HEK293T (cell line): ENCODE results near the gene PPARA.
A peak's percentile ranks its signal among the peaks of the same experiment; 100 is the strongest.

ENCODE experiments used
- CTCF ChIA-PET: fragments of 350-600 bp; formaldehyde crosslinking; extraction: SDS; loops from one replicate; lab custom pipeline; 2021; ENCODE audit warnings: antibody characterized with exemption, inconsistent platforms; lab: Yijun Ruan, JAX
- POLR2A ChIA-PET: fragments of 350-600 bp; formaldehyde crosslinking; extraction: SDS; loops from one replicate; lab custom pipeline; 2020; ENCODE audit warnings: antibody characterized with exemption, inconsistent platforms; lab: Yijun Ruan, JAX
- DNase-seq: peaks from one replicate; pipeline ENCODE4 v3.0.0; 2012; ENCODE audit warnings: mixed read lengths; ENCODE audit errors: extremely low spot score
- ARNT ChIP-seq: fragments of 450-650 bp; IDR thresholded peaks from 2 replicates; pipeline ENCODE4 v1.6.1; 2017; ENCODE audit warnings: mild to moderate bottlenecking
- BHLHE40 ChIP-seq: fragments of 450-650 bp; IDR thresholded peaks from 2 replicates; pipeline ENCODE4 v1.6.1; 2016; ENCODE audit warnings: mild to moderate bottlenecking, moderate library complexity, borderline replicate concordance
- CTBP1 ChIP-seq: fragments of 450-650 bp; IDR thresholded peaks from 2 replicates; pipeline ENCODE4 v1.6.1; 2016; ENCODE audit warnings: borderline replicate concordance
- ELF4 ChIP-seq: fragments of 450-650 bp; IDR thresholded peaks from 2 replicates; pipeline ENCODE4 v1.6.1; 2017; ENCODE audit warnings: antibody characterized with exemption
- FOXA1 ChIP-seq: fragments of 450-650 bp; IDR thresholded peaks from 2 replicates; pipeline ENCODE4 v1.6.1; 2016; ENCODE audit warnings: mild to moderate bottlenecking
- FOXK2 ChIP-seq: fragments of 450-650 bp; IDR thresholded peaks from 2 replicates; pipeline ENCODE4 v1.6.1; 2016; ENCODE audit warnings: mild to moderate bottlenecking
- FOXM1 ChIP-seq: fragments of 450-650 bp; IDR thresholded peaks from 2 replicates; pipeline ENCODE4 v1.6.1; 2017; ENCODE audit warnings: mild to moderate bottlenecking, borderline replicate concordance
- HDGF ChIP-seq: fragments of 450-650 bp; IDR thresholded peaks from 2 replicates; pipeline ENCODE4 v1.6.1; 2017; ENCODE audit warnings: antibody characterized with exemption, borderline replicate concordance
- L3MBTL2 ChIP-seq: fragments of 450-650 bp; conservative IDR thresholded peaks from 2 replicates; pipeline ENCODE4 v1.6.1; 2016; ENCODE audit warnings: mild to moderate bottlenecking
- LEF1 ChIP-seq: fragments of 450-650 bp; IDR thresholded peaks from 2 replicates; pipeline ENCODE4 v1.6.1; 2017; ENCODE audit warnings: mild to moderate bottlenecking, borderline replicate concordance
- NFRKB ChIP-seq: fragments of 450-650 bp; IDR thresholded peaks from 2 replicates; pipeline ENCODE4 v1.6.1; 2016; ENCODE audit warnings: mild to moderate bottlenecking, moderate library complexity
- SP1 ChIP-seq: fragments of 450-650 bp; IDR thresholded peaks from 2 replicates; pipeline ENCODE4 v1.6.1; 2017
- SUZ12 ChIP-seq: fragments of 450-650 bp; IDR thresholded peaks from 2 replicates; pipeline ENCODE4 v1.6.1; 2016; ENCODE audit warnings: mild to moderate bottlenecking
- TARDBP ChIP-seq: fragments of 450-650 bp; IDR thresholded peaks from 2 replicates; pipeline ENCODE4 v1.6.1; 2016
- ZNF384 ChIP-seq: fragments of 450-650 bp; IDR thresholded peaks from 2 replicates; pipeline ENCODE4 v1.6.1; 2016
- TF ChIP-seq, protein P1 (sequence below): fragments of 450-650 bp; IDR thresholded peaks from 2 replicates; pipeline ENCODE4 v1.6.1; 2016

The PPARA gene

DNA sequence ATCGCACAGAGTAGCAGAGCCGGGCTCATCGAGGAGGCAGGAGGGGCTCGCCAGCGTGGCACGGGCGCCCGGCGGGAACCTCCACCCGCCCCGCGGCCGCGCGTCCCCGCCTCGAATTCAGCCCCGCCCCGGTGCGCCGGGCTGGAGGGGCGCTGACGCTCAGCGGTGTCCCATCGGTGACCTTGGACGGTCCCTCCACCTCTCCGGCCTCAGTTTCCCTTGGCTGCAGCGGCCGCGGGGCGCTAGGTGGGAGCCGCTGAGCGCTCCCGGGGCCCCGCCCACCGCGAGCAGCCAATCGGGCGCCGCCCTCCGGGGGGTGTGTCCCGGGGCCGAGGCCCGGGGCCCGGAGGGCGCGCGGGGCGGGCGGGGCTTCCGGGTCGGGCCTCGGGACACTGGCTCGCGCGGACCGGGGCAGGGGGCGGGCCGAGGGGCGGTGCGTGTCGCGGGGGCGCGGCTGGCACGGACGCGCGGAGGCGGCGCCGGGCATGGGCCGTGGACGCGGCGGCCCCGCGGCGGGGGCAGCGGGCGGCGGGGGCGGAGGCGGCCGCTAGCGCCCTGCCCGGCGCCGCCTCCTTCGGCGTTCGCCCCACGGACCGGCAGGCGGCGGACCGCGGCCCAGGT lies at the start of gene PPARA:
Gene PPARA (plus strand): TSS at position 493 of the 621 bp plus-strand sequence. CDS start 47,858 bp downstream, outside the sequence.
- DNase-seq = peak; percentile 91
- TF ChIP-seq LEF1 (no peak), FOXM1 (no peak), ZNF384 (no peak), HDGF (no peak), ELF4 (no peak), L3MBTL2 (no peak), SUZ12 (no peak), CTBP1 (no peak), SP1 (no peak), BHLHE40 (no peak), TARDBP (no peak), ARNT (no peak), FOXK2 (no peak), FOXA1 (no peak), NFRKB (no peak)
- TF ChIP-seq, protein P1, sequence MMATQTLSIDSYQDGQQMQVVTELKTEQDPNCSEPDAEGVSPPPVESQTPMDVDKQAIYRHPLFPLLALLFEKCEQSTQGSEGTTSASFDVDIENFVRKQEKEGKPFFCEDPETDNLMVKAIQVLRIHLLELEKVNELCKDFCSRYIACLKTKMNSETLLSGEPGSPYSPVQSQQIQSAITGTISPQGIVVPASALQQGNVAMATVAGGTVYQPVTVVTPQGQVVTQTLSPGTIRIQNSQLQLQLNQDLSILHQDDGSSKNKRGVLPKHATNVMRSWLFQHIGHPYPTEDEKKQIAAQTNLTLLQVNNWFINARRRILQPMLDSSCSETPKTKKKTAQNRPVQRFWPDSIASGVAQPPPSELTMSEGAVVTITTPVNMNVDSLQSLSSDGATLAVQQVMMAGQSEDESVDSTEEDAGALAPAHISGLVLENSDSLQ = no peak
- CTCF ChIA-PET = no interaction called here
- POLR2A ChIA-PET = interaction anchor here (1.0 kb wide), 1 partner anchor 115 kb away, joined by 3 read pairs; no protein-coding TSS in a partner anchor

DNA sequence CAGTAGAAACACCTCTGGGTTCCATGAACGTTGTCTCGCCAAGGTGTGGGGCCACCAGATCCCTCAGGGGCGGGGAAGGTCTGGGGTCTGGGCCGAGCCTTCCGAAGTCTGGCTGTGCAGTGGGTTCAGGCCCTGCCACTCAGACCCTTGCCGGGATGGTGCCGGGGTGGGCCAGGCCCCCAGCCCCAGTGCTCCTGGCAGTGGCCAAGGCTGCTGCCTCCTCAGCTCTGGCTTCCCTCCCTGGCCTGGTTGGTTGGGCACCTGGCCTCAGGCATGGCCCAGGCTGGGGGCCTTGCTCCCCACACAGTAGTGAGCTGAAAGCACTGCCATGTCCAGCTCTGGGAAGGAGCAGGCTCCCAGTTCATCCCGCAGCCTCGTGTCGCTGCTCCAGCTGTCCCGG lies 48.2 kb upstream of the PPARA start:
- DNase-seq = no peak
- TF ChIP-seq, protein P1 = no peak
- TF ChIP-seq FOXK2 = no peak
- TF ChIP-seq ARNT = no peak
- no peak for TF ChIP-seq ZNF384
- no peak for TF ChIP-seq L3MBTL2
- no peak for TF ChIP-seq SP1
- no peak for TF ChIP-seq CTBP1
- TF ChIP-seq SUZ12 = no peak
- no peak for TF ChIP-seq TARDBP
- ChIA-PET CTCF (interaction anchor here (1.3 kb wide), 1 partner anchor 15 kb away, joined by 4 read pairs; no protein-coding TSS in a partner anchor), POLR2A (no interaction called here)

DNA sequence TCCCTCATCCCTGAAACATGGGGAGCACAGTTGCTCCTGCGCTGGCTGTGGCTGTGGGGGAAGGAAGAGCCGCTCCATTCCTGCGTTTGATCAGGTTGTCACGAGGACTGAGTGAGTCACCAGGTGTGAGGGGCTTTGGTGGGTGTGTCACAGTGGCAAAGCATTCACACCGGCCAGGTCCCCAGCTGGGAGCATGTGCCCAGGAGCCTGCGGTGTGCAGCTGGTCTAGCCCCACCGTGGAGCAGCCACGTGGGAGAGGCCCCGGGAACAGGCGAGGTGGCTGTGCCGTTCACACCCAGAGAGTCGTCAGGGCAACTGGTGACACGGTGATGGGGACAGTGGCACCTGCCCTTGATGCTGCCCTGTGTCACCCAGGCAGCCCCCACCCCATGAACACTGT lies 47.6 kb upstream of the PPARA start:
- TF ChIP-seq FOXM1 = no peak
- no peak for TF ChIP-seq SP1
- TF ChIP-seq ZNF384 = no peak
- TF ChIP-seq FOXK2 = no peak
- TF ChIP-seq L3MBTL2 = no peak
- TF ChIP-seq SUZ12 = no peak
- no peak for TF ChIP-seq BHLHE40
- no peak for TF ChIP-seq CTBP1
- TF ChIP-seq HDGF = no peak
- no peak for TF ChIP-seq FOXA1
- TF ChIP-seq LEF1 = no peak
- no peak for TF ChIP-seq TARDBP
- TF ChIP-seq ARNT = no peak
- DNase-seq = no peak
- ChIA-PET POLR2A (no interaction called here), CTCF (interaction anchor here (1.3 kb wide), 1 partner anchor 14 kb away, joined by 4 read pairs; no protein-coding TSS in a partner anchor)

DNA sequence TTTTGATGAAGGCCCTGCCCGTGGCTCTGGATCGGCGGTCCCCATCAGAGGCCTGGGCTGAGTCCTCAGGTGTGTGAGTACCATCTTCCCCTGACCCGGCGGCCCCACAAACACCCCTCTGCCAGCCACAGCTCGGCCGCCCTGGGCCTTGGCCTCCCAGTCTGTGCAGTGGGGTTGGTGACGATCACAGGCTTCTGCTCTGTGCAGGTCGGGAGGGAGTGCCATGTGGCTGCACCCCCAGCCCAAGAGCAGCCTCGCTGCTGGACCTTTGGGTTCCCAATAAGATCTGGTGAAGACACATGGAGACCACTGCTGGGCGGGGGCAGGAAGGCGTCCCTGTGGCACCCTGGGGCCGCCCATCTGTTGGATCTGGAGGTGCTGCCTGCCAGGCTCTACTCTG lies 47.1 kb upstream of the PPARA start:
- POLR2A ChIA-PET = no interaction called here
- CTCF ChIA-PET = interaction anchor here (1.3 kb wide), 1 partner anchor 14 kb away, joined by 4 read pairs; no protein-coding TSS in a partner anchor
- no peak for TF ChIP-seq SP1
- DNase-seq = no peak

DNA sequence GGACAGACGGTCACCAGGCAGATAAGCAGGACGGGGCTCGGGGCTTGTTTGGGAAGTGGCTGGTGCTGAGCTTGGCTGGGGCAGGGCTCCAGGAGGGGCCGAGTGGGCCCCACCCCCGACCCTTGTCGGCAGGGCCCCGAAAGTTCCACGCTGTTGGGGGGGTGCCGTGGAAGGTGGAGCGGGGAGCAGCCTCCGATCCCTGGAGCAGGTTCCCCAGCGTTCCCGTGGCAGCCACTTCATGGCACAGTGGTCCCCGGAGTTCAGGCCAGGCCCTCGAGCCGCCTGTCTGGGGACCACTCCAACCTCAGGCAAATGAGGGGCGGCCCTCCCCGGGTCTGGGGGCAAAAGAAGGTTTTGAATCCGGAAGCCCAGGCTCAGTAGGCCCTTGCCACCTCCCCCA lies 46.7 kb upstream of the PPARA start:
- TF ChIP-seq FOXM1 (no peak), HDGF (no peak), BHLHE40 (no peak), FOXA1 (no peak)
- CTCF ChIA-PET = interaction anchor here (1.3 kb wide), 1 partner anchor 13 kb away, joined by 4 read pairs; no protein-coding TSS in a partner anchor
- POLR2A ChIA-PET = no interaction called here

DNA sequence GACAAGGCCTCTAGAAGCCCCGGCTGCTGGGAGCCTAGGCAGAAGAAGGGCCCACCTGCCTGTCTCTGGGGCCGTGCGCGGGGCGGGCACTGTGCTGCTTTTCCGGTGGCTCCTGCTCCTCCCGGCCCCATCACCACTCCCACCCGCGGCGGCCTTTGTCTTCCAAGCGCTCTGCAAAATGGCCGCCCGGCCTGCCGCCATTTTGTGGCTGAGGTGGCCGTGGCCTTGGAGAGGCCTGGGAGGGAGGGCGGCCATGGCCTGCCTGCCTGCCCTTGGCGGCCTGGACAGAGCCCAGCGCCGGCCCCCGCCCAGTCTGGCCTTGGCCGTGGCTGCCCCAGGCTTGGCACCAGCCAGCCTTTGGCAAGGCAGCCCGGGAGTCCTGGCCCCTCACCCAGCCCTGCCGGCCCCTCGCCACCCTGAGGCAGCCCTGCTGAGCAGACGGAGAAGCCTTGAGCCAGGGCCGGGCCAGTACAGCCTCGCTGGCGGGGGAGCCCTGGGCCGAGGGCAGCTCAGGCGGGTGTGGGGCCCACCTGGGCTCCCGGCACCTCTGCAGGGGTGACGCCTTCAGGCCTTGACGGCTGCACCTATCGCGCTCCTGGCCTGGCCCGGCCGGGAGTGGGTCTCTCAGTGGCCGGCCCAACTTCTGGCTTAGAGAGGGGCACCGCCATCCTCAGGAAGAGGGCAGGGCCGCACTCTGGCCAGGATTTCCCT lies 46.0 kb upstream of the PPARA start:
- ChIA-PET CTCF (no interaction called here), POLR2A (no interaction called here)
- DNase-seq = no peak
- TF ChIP-seq FOXK2 (no peak), ELF4 (no peak)

More for the DNA sequence above, 46.7 kb upstream of the PPARA start:
- DNase-seq = no peak

DNA sequence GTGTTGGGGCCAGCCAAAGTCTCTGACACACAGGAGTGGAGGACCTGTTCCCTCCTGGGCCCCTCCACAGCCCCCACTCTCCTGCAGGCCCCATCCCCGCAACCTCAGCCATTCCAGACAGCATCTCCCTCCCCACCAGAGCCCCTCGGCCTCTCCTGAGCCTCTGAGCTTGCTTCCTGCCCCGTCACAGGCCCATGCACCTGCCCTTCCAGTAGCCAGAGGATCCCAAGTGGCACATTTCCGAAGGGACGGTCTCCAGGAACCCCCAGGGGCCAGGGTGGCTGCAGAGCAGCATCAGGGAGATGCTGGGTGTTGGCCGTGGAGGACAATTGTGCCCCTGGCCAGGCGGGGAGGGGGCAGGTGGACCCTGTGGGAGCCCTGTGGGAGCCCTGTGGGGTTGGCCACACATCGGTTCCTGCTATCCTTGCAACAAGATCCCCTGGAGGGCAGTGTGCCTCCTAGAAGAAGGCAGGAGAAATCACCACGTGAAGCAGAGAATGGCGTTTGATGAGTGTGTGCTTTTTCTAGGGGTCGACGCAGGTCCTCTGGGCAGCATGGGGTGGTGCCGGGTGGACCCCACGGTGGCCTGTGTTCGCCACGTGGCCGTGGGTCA lies 45.3 kb upstream of the PPARA start:
- DNase-seq = no peak
- ChIA-PET POLR2A (no interaction called here), CTCF (no interaction called here)

More for the DNA sequence above, 45.3 kb upstream of the PPARA start:
- no peak for TF ChIP-seq ARNT
- TF ChIP-seq LEF1 = no peak
- no peak for TF ChIP-seq ELF4
- no peak for TF ChIP-seq TARDBP
- TF ChIP-seq FOXM1 = no peak
- no peak for TF ChIP-seq FOXK2
- TF ChIP-seq, protein P1 = no peak
- no peak for TF ChIP-seq NFRKB
